ENCODE data around the gene SFTPA2.
"Not testable (repeated sequence)": the region's sequence is repeated elsewhere in the genome, so short reads cannot be mapped to it uniquely, and the experiment has no call there.

The SFTPA2 gene

GRCh38 chr10:79533142-79533902 is 26.9 kb downstream of the SFTPA2 start:
- not testable (repeated sequence) for DNase-seq (ENCODE audit: low read depth); H3K4me3 ChIP-seq (ENCODE audit: low read depth, low read length)

- not testable (repeated sequence) for H3K4me3 ChIP-seq (ENCODE audit: low read depth, low read length); DNase-seq (ENCODE audit: low read depth)
These were observed 31.9 kb downstream of the SFTPA2 start for GRCh38 chr10:79528261-79528660.

- not testable (repeated sequence) for H3K4me3 ChIP-seq (ENCODE audit: low read depth, low read length); DNase-seq (ENCODE audit: low read depth)
These were observed 35.0 kb downstream of the SFTPA2 start for GRCh38 chr10:79525049-79525710.

- not testable (repeated sequence) for H3K4me3 ChIP-seq (ENCODE audit: low read depth, low read length); DNase-seq (ENCODE audit: low read depth)
These were observed 36.9 kb downstream of the SFTPA2 start for GRCh38 chr10:79523157-79523853.

- not testable (repeated sequence) for H3K4me3 ChIP-seq (ENCODE audit: low read depth, low read length); DNase-seq (ENCODE audit: low read depth)
These were observed 37.7 kb downstream of the SFTPA2 start for GRCh38 chr10:79522464-79522863.

GRCh38 chr10:79521751-79522150 is 38.5 kb downstream of the SFTPA2 start:
- not testable (repeated sequence) for DNase-seq (ENCODE audit: low read depth); H3K4me3 ChIP-seq (ENCODE audit: low read depth, low read length)

- not testable (repeated sequence) for DNase-seq (ENCODE audit: low read depth); H3K4me3 ChIP-seq (ENCODE audit: low read depth, low read length)
These were observed 42.6 kb downstream of the SFTPA2 start for GRCh38 chr10:79517567-79517966.

- not testable (repeated sequence) for H3K4me3 ChIP-seq (ENCODE audit: low read depth, low read length); DNase-seq (ENCODE audit: low read depth)
These were observed 43.5 kb downstream of the SFTPA2 start for GRCh38 chr10:79516532-79517205.

GRCh38 chr10:79511891-79512583 is 48.2 kb downstream of the SFTPA2 start, which contains the start of gene EIF5AL1:
Gene EIF5AL1, plus strand, starts transcription at chr10:79512533. Its CDS starts 117 bp downstream, at chr10:79512650.
- not testable (repeated sequence) for DNase-seq (ENCODE audit: low read depth); H3K4me3 ChIP-seq (ENCODE audit: low read depth, low read length)

GRCh38 chr10:79509934-79510508 is 50.2 kb downstream of the SFTPA2 start:
- DNase-seq (ENCODE audit: low read depth); H3K4me3 ChIP-seq (ENCODE audit: low read depth, low read length): not testable (repeated sequence)

- not testable (repeated sequence) for DNase-seq (ENCODE audit: low read depth); H3K4me3 ChIP-seq (ENCODE audit: low read depth, low read length)
These were observed 50.8 kb downstream of the SFTPA2 start for GRCh38 chr10:79509306-79509933.

GRCh38 chr10:79508245-79508644 is 52.0 kb downstream of the SFTPA2 start:
- H3K4me3 ChIP-seq (ENCODE audit: low read depth, low read length); DNase-seq (ENCODE audit: low read depth): not testable (repeated sequence)

Measured in LNCaP clone FGC (cell line).